NOMO-1 (cell line): ENCODE data around the gene TLCD1.

ENCODE experiments used
- DNase-seq, 2 experiments: peaks; one replicate each; lab custom pipeline; 2025; ENCODE audit not compliant: unreplicated experiment in 2 of 2; lab: John Stamatoyannopoulos, UW

Gene TLCD1

GRCh38 chr17:28714281-28714680, 11.8 kb downstream of the TLCD1 start:
- DNase-seq, result no peak

- DNase-seq, result no peak
Measured at GRCh38 chr17:28712705-28713415, 13.2 kb downstream of the TLCD1 start.

GRCh38 chr17:28712032-28712704, 13.9 kb downstream of the TLCD1 start:
- DNase-seq, result peak; percentile 61 to 72

- peak; percentile 22 to 40 for DNase-seq
Measured at GRCh38 chr17:28711723-28712031, 14.4 kb downstream of the TLCD1 start, which contains the start of gene PROCA1. TSS of gene PROCA1 (minus strand) at chr17:28711888. CDS start at chr17:28711660, 228 bp downstream.

- DNase-seq, result peak; percentile 80 to 92
Measured at GRCh38 chr17:28710861-28711722, 14.9 kb downstream of the TLCD1 start.

- DNase-seq, result no peak
Measured at GRCh38 chr17:28707339-28707720, 18.7 kb downstream of the TLCD1 start.

GRCh38 chr17:28706471-28707338, 19.3 kb downstream of the TLCD1 start:
- no peak for DNase-seq

GRCh38 chr17:28705728-28706334, 20.2 kb downstream of the TLCD1 start:
- no peak for DNase-seq

GRCh38 chr17:28705074-28705659, 20.9 kb downstream of the TLCD1 start:
- DNase-seq, result no peak

GRCh38 chr17:28704219-28704858, 21.7 kb downstream of the TLCD1 start:
- DNase-seq, result no peak

- no peak for DNase-seq
Measured at GRCh38 chr17:28703552-28704218, 22.3 kb downstream of the TLCD1 start.

- DNase-seq, result no peak
Measured at GRCh38 chr17:28702752-28703150, 23.3 kb downstream of the TLCD1 start.

GRCh38 chr17:28702026-28702751, 23.8 kb downstream of the TLCD1 start:
- DNase-seq, result no peak

- no peak for DNase-seq
Measured at GRCh38 chr17:28700830-28701492, 25.1 kb downstream of the TLCD1 start.

GRCh38 chr17:28700278-28700677, 25.8 kb downstream of the TLCD1 start:
- no peak for DNase-seq

- DNase-seq, result peak; percentile 39 to 54
Measured at GRCh38 chr17:28698253-28698941, 27.6 kb downstream of the TLCD1 start.

GRCh38 chr17:28693869-28694268, 32.2 kb downstream of the TLCD1 start:
- no peak for DNase-seq
